ENCODE measurements around the gene MRPL23.

DNA sequence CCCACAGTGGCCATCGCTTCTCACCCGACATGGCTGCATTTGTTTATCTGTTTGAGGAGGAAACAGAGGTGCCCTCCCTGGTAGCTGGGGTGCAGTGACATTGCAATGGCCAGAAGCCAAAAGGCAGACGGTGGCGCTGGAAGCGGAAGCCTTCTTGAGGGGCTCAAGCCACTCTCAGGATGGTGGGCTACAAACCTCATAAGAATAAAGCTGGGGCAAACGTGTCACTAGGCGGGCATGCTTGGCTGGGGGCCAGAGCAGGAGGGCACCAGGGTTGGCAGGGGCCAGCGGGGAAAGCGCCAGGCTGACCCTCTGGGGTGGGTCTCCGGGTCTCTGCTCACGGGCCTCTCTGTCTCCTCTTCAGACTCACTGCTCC lies 15.0 kb upstream of the MRPL23 start:
- TF ChIP-seq CTCF (IDR thresholded peaks at IDR 0.05; ENCODE audit: insufficient read depth, low read length, poor library complexity, severe bottlenecking) (no peak), EZH2phosphoT487 (conservative IDR thresholded peaks at IDR 0.05; ENCODE audit: low read length) (no peak)

All from SU-DHL-6 (cell line).